Effector CD4-positive, alpha-beta T cell (primary cell): ENCODE measurements around the gene KRT28.
"Not testable (repeated sequence)": the region's sequence is repeated elsewhere in the genome, so short reads cannot be mapped to it uniquely, and the experiment has no call there.

Experiments used
- DNase-seq: peaks from one replicate; pipeline ENCODE4 v3.0.0-alpha.2; 2020

The KRT28 gene

DNA sequence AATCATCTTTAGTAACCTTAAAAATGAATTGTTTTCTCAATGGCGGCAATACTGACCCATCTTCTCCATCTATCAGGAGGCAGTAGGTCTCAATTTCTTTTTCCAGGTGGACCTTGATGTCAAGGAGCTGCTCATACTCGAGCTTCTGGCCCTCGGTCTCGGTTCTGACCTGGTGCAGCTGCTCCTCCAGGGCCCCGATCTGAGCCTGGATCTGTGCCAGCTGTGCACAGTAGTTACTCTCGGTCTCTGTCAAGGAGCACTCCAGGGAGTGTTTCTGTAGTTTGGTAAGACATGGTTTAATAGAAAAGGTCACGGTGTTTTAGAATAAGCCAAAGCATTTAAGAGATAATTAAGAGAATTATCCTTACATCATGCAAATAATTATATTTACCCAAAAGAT lies 22.3 kb downstream of the KRT28 start:
- no peak for DNase-seq

DNA sequence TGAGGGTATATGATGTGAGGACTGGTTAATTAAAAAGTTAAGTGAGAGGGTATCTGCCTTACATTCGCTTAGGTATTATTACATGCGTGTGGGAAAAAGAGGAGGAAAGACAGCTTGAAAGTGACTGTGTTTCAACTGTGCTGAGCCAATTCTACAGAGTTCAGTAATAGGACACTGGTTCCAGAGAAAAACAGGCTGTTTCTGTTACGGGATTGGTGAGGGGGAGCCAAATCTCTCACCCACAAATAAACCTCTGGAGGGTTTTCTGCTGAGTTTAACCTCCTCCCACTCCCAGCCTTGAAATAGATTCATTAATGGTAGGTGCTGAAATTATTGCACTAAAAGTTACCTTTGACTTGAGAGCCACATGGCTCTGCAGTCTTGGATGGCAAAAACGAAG lies 23.8 kb downstream of the KRT28 start:
- no peak for DNase-seq

DNA sequence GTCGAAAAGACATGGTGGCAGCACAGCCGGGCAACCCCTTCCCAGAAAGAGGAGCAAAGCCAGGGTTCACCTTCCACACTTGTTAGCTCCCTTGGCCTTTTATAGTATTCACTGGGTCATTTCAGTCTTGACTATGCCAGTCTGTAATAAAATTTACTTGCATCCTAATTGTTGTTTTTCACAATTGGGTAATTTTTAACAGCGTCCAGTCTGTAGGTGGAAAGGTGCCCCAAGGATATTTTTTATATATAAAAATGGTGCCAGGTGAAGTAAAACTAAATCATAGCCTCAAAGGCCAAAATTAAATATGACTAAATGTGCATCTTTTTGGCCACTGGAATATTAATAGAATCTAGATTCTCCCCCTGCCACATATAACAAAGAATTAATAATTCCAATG lies 27.7 kb downstream of the KRT28 start, which contains the start of gene KRT26:
KRT26 (minus strand) TSS at position 101 of the 400 bp plus-strand sequence; CDS start at position 13, 88 bp downstream.
- DNase-seq: no peak

DNA sequence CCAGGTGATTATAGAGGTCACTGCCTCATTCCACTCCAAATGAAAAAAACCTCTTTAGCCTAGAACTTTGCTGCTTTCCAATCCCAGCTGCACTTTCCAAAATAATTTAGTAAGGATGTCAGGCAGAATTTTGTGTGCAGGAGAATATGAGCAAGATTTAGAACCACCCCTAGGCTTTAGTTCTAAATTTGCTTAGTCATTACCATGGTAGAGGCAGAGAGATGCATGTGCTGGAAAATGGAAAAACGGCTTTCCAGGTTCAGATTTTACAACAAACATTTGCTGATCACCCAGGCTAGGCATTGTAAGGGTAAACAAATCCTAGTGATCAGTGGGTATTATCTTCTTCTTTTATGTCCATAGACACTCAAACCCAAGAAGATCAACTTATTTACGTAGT lies 34.1 kb downstream of the KRT28 start:
- no peak for DNase-seq

DNA sequence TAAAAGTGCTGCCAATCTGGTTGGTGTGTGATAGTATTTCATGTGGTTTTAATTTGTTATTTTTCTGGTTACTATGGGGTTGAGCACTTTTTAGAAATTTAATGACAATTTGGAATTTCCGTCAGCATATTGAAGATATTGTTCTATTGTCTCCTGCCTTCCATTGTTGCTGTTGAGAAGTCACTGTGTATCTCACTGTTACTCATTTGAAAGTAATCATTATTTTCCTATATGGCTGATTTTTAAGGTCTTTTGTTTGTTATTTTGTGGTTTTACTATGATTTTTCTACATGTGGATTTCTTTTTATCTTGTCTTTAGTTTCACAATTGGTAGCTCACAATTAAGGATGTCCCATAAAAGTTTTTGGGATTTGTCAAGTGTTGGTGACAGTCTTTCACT lies 36.0 kb downstream of the KRT28 start:
- DNase-seq: no peak

DNA sequence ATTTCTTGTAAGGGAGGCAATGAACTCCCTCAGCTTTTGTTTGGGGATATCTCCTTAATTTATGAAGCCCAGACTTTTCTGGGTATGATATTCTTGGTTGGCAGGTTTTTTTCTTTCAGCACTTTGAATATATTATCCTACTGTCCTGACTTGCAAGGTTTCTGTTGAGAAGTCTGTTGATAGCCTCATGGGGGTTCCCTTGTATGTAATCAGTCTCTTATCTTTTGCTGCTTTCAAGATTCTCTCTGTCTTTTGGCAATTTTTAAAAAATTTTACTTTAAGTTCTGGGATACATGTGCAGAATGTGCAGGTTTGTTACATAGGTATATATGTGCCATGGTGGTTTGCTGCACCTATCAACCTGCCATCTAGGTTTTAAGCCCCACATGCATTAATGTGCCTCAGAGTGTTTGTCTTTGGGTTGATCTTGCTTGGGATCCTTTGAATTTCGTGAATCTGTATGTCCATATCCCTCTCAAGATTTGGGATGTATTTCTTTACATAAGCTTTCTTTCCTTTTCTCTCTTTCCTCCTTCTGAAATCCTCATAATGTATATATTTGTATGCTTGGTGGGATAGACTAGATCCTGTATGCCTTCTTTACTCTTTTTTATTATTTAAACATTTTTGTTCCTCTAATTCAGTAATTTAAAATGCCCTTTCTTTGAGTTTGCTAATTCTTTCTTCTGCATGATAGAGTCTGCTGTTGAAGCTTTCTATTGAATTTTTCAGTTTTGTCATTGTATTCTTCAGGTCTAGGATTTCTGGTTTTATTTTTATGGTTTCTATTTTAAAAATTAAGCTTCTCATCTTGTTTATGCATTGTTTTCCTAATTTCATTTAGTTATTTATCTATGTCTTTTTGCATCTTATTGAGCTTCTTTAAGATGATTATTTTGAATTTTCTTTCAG lies 39.4 kb downstream of the KRT28 start:
- DNase-seq: no peak

DNA sequence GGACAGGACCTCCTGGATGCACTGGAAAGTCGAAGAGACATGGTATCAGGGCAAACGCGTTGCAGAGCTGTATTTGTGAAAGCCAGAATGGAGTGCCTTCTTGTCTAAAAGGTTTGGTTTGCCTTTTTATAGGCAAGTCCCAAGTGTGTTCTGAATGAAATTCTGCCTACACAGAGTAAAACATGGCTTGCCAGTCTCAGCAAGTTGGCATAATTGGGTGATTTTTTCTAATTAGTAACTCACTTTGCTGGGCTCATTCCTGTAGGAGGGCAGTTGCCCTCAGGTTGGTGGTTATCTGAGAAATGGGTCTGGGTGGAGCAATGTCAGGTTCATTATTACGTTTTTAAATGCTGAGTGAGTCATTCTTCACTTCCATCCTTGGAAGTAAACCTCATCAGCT lies 44.5 kb downstream of the KRT28 start, which contains the start of gene KRT25:
KRT25 (minus strand) TSS at position 101 of the 400 bp plus-strand sequence; CDS start at position 41, 60 bp downstream.
- DNase-seq: no peak

DNA sequence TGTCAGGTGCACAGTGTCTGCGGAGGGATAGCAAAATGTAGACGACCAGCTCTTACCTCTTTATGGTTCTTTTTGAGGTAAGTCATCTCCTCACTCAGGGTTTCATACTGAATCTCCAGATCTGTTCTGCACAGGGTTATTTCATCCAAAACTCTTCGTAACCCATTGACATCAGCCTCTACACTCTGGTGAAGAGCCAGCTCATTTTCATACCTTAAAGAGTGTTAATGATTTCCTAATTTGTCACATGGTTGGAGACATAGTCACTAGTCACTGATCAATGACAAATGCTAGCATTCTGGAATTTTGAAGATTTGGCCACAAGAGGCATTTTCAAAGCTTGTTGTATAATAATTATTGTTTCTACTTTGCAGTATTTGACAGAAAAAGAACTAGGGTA lies 46.0 kb downstream of the KRT28 start:
- no peak for DNase-seq

DNA sequence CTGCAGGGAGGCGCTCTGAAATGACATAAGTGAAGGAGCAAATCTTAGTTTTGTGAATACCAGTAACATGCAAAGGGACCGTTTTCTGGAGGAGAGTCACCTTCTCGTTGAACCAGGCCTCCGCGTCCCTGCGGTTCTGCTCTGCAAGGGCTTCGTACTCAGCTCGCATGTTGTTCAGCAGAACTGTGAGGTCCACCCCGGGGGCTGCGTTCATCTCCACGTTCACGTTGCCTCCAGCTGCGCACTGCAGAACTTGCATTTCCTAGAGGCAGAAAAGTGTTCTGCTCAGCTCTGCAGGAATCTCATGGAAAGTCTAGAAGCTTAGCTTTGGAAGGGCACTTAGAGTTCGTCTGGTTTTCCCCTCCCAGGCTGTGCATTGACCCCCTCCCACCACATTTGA lies 48.7 kb downstream of the KRT28 start:
- DNase-seq: no peak

DNA sequence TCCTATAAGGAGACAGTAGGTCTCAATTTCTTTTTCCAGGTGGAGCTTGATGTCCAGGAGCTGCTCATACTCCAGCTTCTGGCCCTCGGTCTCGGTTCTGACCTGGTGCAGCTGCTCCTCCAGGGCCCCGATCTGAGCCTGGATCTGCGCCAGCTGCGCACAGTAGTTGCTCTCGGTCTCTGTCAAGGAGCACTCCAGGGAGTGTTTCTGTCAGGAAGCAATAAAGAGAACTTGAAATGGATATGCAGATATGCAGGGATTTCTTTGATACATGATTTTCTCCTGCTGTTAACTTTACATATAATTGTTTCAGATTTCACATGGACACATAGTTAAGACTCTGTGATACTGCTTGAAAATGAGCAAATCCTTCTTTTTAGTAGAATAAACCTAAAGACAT lies 49.4 kb downstream of the KRT28 start:
- no peak for DNase-seq

DNA sequence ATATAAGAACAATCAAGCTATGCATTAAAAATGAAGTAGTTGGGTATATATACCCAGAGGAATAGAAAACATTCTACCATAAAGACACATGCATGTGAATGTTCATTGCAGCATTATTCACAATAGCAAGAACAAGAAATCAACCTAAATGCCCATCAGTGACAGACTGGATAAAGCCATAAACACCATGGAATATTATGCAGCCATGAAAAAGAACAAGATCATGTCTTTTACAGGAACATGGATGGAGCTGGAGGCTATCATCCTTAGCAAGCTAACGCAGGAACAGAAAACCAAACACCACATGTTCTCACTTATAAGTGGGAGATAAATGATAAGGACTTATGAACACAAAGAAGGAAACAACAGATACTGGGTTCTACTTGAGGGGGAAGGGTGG lies 51.1 kb downstream of the KRT28 start:
- DNase-seq: not testable (repeated sequence)
